Calu3 (cell line): ENCODE measurements around the gene SLC8A1. TPM values are rescaled to one million over a fixed set of nuclear protein-coding genes. Genes with fewer than 3 reads are reported as not detected.

Experiments used
- BruUV-seq: library from RNA; stranded (reverse); fragments of 400-500 nt; replicated peaks from 2 replicates; lab custom pipeline; 2021; lab: Mats Ljungman, UMichigan
- CTCF ChIA-PET: fragments of 300-600 bp; sonication (Branson Sonifier 250); formaldehyde crosslinking; loops from one replicate; lab custom pipeline; 2022; ENCODE audit warnings: antibody characterized with exemption; lab: Charles Lee
- DNase-seq: peaks from one replicate; pipeline ENCODE4 v3.0.0; 2022
- H3K27ac Mint-ChIP-seq: one replicate; pipeline ENCODE4 v1.8.0; 2022; ENCODE audit warnings: mixed read lengths; ENCODE audit not compliant: unreplicated experiment
- H3K27me3 Mint-ChIP-seq: one replicate; pipeline ENCODE4 v1.8.0; 2022; ENCODE audit warnings: mixed read lengths; ENCODE audit not compliant: unreplicated experiment
- H3K36me3 Mint-ChIP-seq: one replicate; pipeline ENCODE4 v1.8.0; 2022; ENCODE audit warnings: mild to moderate bottlenecking, moderate library complexity, mixed read lengths; ENCODE audit not compliant: insufficient read depth, unreplicated experiment
- H3K4me1 Mint-ChIP-seq: one replicate; pipeline ENCODE4 v1.8.0; 2022; ENCODE audit warnings: mild to moderate bottlenecking, low read depth, mixed read lengths; ENCODE audit not compliant: unreplicated experiment
- H3K4me3 Mint-ChIP-seq: one replicate; pipeline ENCODE4 v1.8.0; 2022; ENCODE audit warnings: mild to moderate bottlenecking, low read depth, moderate library complexity, mixed read lengths; ENCODE audit not compliant: unreplicated experiment
- H3K9me3 Mint-ChIP-seq: one replicate; pipeline ENCODE4 v1.8.0; 2022; ENCODE audit warnings: low read depth, mixed read lengths; ENCODE audit not compliant: unreplicated experiment
- CTCF ChIP-seq: fragments of 200-600 bp; IDR thresholded peaks from one replicate; pipeline ENCODE4 v1.8.0; 2022; ENCODE audit warnings: antibody characterized with exemption; ENCODE audit not compliant: unreplicated experiment
- intact Hi-C: fragments of 100-400 bp; cut with micrococcal nuclease; formaldehyde crosslinking; loops from one replicate; pipeline ENCODE4 v1.10.0; 2022; ENCODE audit not compliant: unreplicated experiment
- total RNA-seq: library from RNA; stranded (reverse); gene quantifications from 2 replicates; pipeline ENCODE4 v1.2.3, GENCODE V29; 2022

Gene SLC8A1
- total RNA-seq, 1 experiment from 2014 or later, result 0.05 TPM

- CTCF ChIA-PET, result no interaction called here
- intact Hi-C loops, result loop anchor here (5.0 kb wide), 1 partner anchor 277 kb away; no protein-coding TSS in a partner anchor
- no TSS peak for BruUV-seq
- Mint-ChIP-seq H3K4me1 (no peaks in the 10 kb centered on the region), H3K9me3 (peaks cover 3% of the 10 kb centered on the region), H3K4me3 (no peak overlapping the region), H3K27me3 (no peaks in the 10 kb centered on the region), H3K27ac (no peak overlapping the region), H3K36me3 (no peaks in the 10 kb centered on the region)
- no peak for TF ChIP-seq CTCF
- DNase-seq, result no peak
Observed at GRCh38 chr2:40485318-40485717, 33.4 kb upstream of the SLC8A1 start.

- DNase-seq, result no peak
- no TSS peak for BruUV-seq
- H3K27ac Mint-ChIP-seq, result no peak overlapping the region
- H3K9me3 Mint-ChIP-seq, result peaks cover 3% of the 10 kb centered on the region
- H3K27me3 Mint-ChIP-seq, result no peaks in the 10 kb centered on the region
- H3K4me3 Mint-ChIP-seq, result no peak overlapping the region
- TF ChIP-seq CTCF, result no peak
- H3K4me1 Mint-ChIP-seq, result no peaks in the 10 kb centered on the region
- intact Hi-C loops, result no loop called here
- H3K36me3 Mint-ChIP-seq, result no peaks in the 10 kb centered on the region
- CTCF ChIA-PET, result no interaction called here
Observed at GRCh38 chr2:40483549-40484243, 31.8 kb upstream of the SLC8A1 start.

- H3K4me1 Mint-ChIP-seq, result no peaks in the 10 kb centered on the region
- no peaks in the 10 kb centered on the region for H3K27me3 Mint-ChIP-seq
- no peak for TF ChIP-seq CTCF
- intact Hi-C loops, result no loop called here
- H3K27ac Mint-ChIP-seq, result no peak overlapping the region
- H3K4me3 Mint-ChIP-seq, result no peak overlapping the region
- CTCF ChIA-PET, result no interaction called here
- no peak for DNase-seq
- no peaks in the 10 kb centered on the region for H3K36me3 Mint-ChIP-seq
- no TSS peak for BruUV-seq
- peaks cover 3% of the 10 kb centered on the region for H3K9me3 Mint-ChIP-seq
Observed at GRCh38 chr2:40480596-40480995, 28.7 kb upstream of the SLC8A1 start.

GRCh38 chr2:40480073-40480472 is 28.2 kb upstream of the SLC8A1 start:
- Mint-ChIP-seq H3K36me3 (no peaks in the 10 kb centered on the region), H3K9me3 (peaks cover 3% of the 10 kb centered on the region), H3K4me1 (no peaks in the 10 kb centered on the region), H3K27me3 (no peaks in the 10 kb centered on the region), H3K27ac (no peak overlapping the region), H3K4me3 (no peak overlapping the region)
- TF ChIP-seq CTCF, result no peak
- CTCF ChIA-PET, result no interaction called here
- intact Hi-C loops, result no loop called here
- no peak for DNase-seq
- no TSS peak for BruUV-seq
